H1 (cell line): ENCODE measurements around the gene ATE1. TPM values are rescaled to one million over a fixed set of nuclear protein-coding genes. Genes with fewer than 3 reads are reported as not detected.
A peak's percentile ranks its signal among the peaks of the same experiment; 100 is the strongest.

ENCODE experiments used
- ASH2L ChIP-seq: fragments of 200-600, 300-600 bp; sonication (generic); IDR thresholded peaks from one replicate; pipeline ENCODE4 v1.7.1; 2017; ENCODE audit warnings: low read length
- CBX8 ChIP-seq: fragments of 300-800, 300-1000 bp; sonication (generic); IDR thresholded peaks from 2 replicates; pipeline ENCODE4 v1.7.1; 2016; ENCODE audit warnings: low read depth, low read length, borderline replicate concordance
- CHD7 ChIP-seq: fragments of 300-600 bp; sonication (generic); IDR thresholded peaks from 2 replicates; pipeline ENCODE4 v1.7.1; 2012; ENCODE audit warnings: low read length, moderate library complexity, mild to moderate bottlenecking, inconsistent platforms; ENCODE audit not compliant: insufficient replicate concordance
- CREB1 ChIP-seq: IDR thresholded peaks from 2 replicates; pipeline ENCODE4 v1.6.1; 2012; ENCODE audit warnings: inconsistent platforms
- EZH2 ChIP-seq: fragments of 200-600 bp; sonication (generic); IDR thresholded peaks from 2 replicates; pipeline ENCODE4 v1.7.1; 2012; ENCODE audit warnings: low read depth, mild to moderate bottlenecking, moderate library complexity, low read length, inconsistent platforms; ENCODE audit not compliant: severe bottlenecking
- KDM5A ChIP-seq: fragments of 200-600 bp; IDR thresholded peaks from 2 replicates; pipeline ENCODE4 v1.7.1; 2012; ENCODE audit warnings: mild to moderate bottlenecking, low read length, inconsistent platforms, mixed read lengths
- RAD21 ChIP-seq, 2 experiments: IDR thresholded peaks in 1 of 2; conservative IDR thresholded peaks in 1 of 2; 2 replicates each; pipeline ENCODE4 v1.6.1; 2011; ENCODE audit warnings: low read depth in 2 of 2, low read length in 2 of 2, improper control_type of control experiment in 1 of 2, inconsistent platforms in 1 of 2, mild to moderate bottlenecking in 1 of 2, moderate library complexity in 1 of 2
- SIN3A ChIP-seq, 2 experiments: IDR thresholded peaks in 1 of 2; conservative IDR thresholded peaks in 1 of 2; 2 replicates each; pipeline ENCODE4 v1.6.1; 2011 to 2012; ENCODE audit warnings: low read length in 2 of 2, improper control_type of control experiment in 1 of 2, low read depth in 1 of 2, mild to moderate bottlenecking in 1 of 2
- ZNF274 ChIP-seq: IDR thresholded peaks from 2 replicates; pipeline ENCODE4 v1.7.0; 2012; ENCODE audit warnings: low read length, borderline replicate concordance; ENCODE audit errors: extremely low read depth
- polyA plus RNA-seq, 7 experiments: library from polyadenylated mRNA; depleted of rRNA in 3 of 7; stranded (reverse) in 5 of 7; unstranded in 2 of 7; fragments of >200 nt in 5 of 7; fragments of 200-250 nt in 2 of 7; gene quantifications; 1 replicate in 5 of 7; 2 replicates in 1 of 7; 4 replicates in 1 of 7; pipeline versions ENCODE4 v1.2.1 to v1.2.3, GENCODE V29; 2011 to 2013; ENCODE audit warnings: missing spikeins in 2 of 7, mixed read lengths in 2 of 7
- total RNA-seq: library from RNA; stranded (reverse); fragmentation: NEBNext Ultra II Directional; extraction: Animal tissue kit (Norgen Biotek cat#: 25700); gene quantifications from 2 replicates; pipeline ENCODE4 v1.2.1, GENCODE V29; 2021
- TF ChIP-seq, protein P1 (sequence below): IDR thresholded peaks from 2 replicates; pipeline ENCODE4 v1.6.1; 2012; ENCODE audit warnings: inconsistent platforms

Gene ATE1
- total and polyA plus RNA-seq, 2 of the 8 experiments (the other 6 are each of a cell fraction or from before 2014, with no cell fraction given), result 8.8 to 26.9 TPM

DNA sequence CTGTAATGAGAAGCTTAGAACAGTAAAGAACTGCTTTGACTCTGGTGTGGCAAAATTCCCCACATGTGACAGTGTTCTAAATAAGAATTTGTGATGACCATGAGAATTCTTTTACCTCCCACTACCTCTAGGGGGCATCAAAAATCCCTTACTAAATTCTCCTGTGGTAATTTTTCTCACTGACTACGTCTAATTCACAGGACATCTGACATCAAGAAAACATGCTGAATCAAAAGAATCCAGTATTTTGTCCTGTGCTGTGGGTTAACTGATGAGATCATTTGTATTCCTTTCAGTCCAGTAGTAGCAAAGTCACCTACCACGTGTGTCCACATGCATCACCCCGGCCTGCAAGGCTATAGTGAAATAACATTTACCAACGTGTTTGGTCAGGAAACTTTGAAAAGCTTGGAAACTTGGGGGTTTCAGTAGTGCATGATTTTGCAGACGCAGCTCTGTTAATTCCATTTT, 103.8 kb downstream of the ATE1 start (continued):
- TF ChIP-seq CHD7 (no peak), EZH2 (no peak), ASH2L (no peak), ZNF274 (no peak), RAD21 (IDR thresholded peaks at IDR 0.05 in 1 of 2, conservative IDR thresholded peaks at IDR 0.05 in 1 of 2; ENCODE audit: low read depth in 2 of 2, low read length in 2 of 2) (peak; percentile 25 to 43; a peak in 3 of 4 replicates), SIN3A (conservative IDR thresholded peaks at IDR 0.05 in 1 of 2, IDR thresholded peaks at IDR 0.05 in 1 of 2; ENCODE audit: low read depth in 1 of 2, low read length in 2 of 2) (no peak), CREB1 (no peak), CBX8 (no peak), KDM5A (no peak)
- TF ChIP-seq, protein P1, sequence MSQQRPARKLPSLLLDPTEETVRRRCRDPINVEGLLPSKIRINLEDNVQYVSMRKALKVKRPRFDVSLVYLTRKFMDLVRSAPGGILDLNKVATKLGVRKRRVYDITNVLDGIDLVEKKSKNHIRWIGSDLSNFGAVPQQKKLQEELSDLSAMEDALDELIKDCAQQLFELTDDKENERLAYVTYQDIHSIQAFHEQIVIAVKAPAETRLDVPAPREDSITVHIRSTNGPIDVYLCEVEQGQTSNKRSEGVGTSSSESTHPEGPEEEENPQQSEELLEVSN, result no peak
